Measurements from ENCODE around the gene CARD18.
"Not testable (repeated sequence)": the region's sequence is repeated elsewhere in the genome, so short reads cannot be mapped to it uniquely, and the experiment has no call there.

GRCh38 chr11:105107226-105107825 is 32.2 kb downstream of the CARD18 start:
- not testable (repeated sequence) for TF ChIP-seq CTCF (IDR thresholded peaks at IDR 0.05; ENCODE audit: low read length); EZH2phosphoT487 (IDR thresholded peaks at IDR 0.05; ENCODE audit: low read length); EZH2 (optimal IDR thresholded peaks at IDR 0.05; ENCODE audit: low read depth, low read length)
